ENCODE measurements around the gene KCNC4. TPM values are rescaled to one million over a fixed set of nuclear protein-coding genes. Genes with fewer than 3 reads are reported as not detected.

KCNC4 gene
- total RNA-seq, 2 experiments from 2014 or later, result 13.9 to 14.3 TPM

DNA sequence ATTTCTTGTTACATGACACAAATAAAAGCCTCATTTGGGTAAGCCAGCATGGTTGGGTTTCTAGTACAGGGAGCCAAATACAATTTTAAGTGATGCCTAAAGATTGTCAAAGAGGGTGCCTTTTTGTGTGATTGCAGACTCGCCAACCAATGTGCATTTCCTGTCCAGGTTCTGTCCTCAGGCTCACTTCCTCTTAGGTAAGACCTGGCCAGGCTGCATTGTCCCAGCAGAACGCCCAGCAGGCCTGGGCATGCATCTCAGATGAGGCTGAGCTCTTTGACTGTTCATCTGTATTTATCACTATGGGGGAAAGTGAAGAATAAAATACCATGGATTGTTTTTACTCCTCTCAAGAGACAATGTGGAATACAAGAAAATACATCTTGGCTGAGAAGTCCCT lies 49.7 kb downstream of the KCNC4 start:
- no peak overlapping the region for H3K4me3 Mint-ChIP-seq

More for the DNA sequence above, 49.7 kb downstream of the KCNC4 start:
- Mint-ChIP-seq H3K4me1 (peaks cover 5% of the 10 kb centered on the region), H3K9me3 (ENCODE audit: low read depth) (no peaks in the 10 kb centered on the region), H3K36me3 (ENCODE audit: low read depth) (no peaks in the 10 kb centered on the region), H3K27me3 (peaks cover 1% of the 10 kb centered on the region), H3K27ac (no peak overlapping the region)
- no peak for DNase-seq
- ATAC-seq, result no peak
- POLR2A ChIA-PET, result interaction anchor here (0.7 kb wide), 1 partner anchor 53 kb away, joined by 3 read pairs; no protein-coding TSS in a partner anchor
- CTCF ChIA-PET, result interaction anchor here (0.8 kb wide), 1 partner anchor 117 kb away, joined by 3 read pairs; no protein-coding TSS in a partner anchor
- intact Hi-C loops (cut with DNase I, micrococcal nuclease), result loop anchor here in 1 of 2 experiments (2.0 kb wide), 1 partner anchor 53 kb away; no protein-coding TSS in a partner anchor

Other genes with a start within 250 kb of the KCNC4 start
- gene AHCYL1, start 225.5 kb upstream of the KCNC4 start, total RNA-seq, result 10 to 100 TPM; 79.1 to 82.6 TPM
- gene STRIP1, start 175.7 kb upstream of the KCNC4 start, total RNA-seq, result 10 to 100 TPM; 20.7 to 21.5 TPM
- not detected for gene ALX3, start 139.6 kb upstream of the KCNC4 start, total RNA-seq
- not detected for gene UBL4B, start 97.9 kb upstream of the KCNC4 start, total RNA-seq
- gene SLC6A17, start 59.8 kb upstream of the KCNC4 start, total RNA-seq, result under 1 TPM; 0.07 TPM
- 10 to 100 TPM; 60.7 to 63.2 TPM for gene RBM15, start 129.1 kb downstream of the KCNC4 start, total RNA-seq
- gene SLC16A4, start 180.7 kb downstream of the KCNC4 start, total RNA-seq, result under 1 TPM; 0.14 to 0.44 TPM
- gene LAMTOR5, start 197.4 kb downstream of the KCNC4 start, total RNA-seq, result 100 to 1,000 TPM; 141 to 155 TPM
- not detected for gene PROK1, start 240.8 kb downstream of the KCNC4 start, total RNA-seq